ENCODE measurements around the gene SUMO3.

- TF ChIP-seq CTCF (IDR thresholded peaks at IDR 0.05; ENCODE audit: low read length) (no peak), EZH2 (optimal IDR thresholded peaks at IDR 0.05; ENCODE audit: low read depth, low read length) (no peak)
These were observed 17.8 kb downstream of the SUMO3 start for GRCh38 chr21:44800103-44800502.

Measured in MM.1S (cell line).